Activated naive CD8-positive, alpha-beta T cell treated with anti-CD3 and anti-CD28 coated beads, Interleukin-2, amount 50 U/mL, for 16 hours (primary cell): Measurements from ENCODE around the gene NAA38.
"Not testable (repeated sequence)": the region's sequence is repeated elsewhere in the genome, so short reads cannot be mapped to it uniquely, and the experiment has no call there.

Source experiments
- DNase-seq: peaks from one replicate; pipeline ENCODE4 v3.0.0-alpha.2; 2020; ENCODE audit warnings: low read depth, low spot score

The NAA38 gene

GRCh38 chr17:7824021-7824924, 33.1 kb downstream of the NAA38 start:
- DNase-seq: no peak

GRCh38 chr17:7823581-7824001, 33.8 kb downstream of the NAA38 start:
- no peak for DNase-seq

GRCh38 chr17:7822126-7822525, 35.2 kb downstream of the NAA38 start:
- no peak for DNase-seq

GRCh38 chr17:7820231-7820630, 37.1 kb downstream of the NAA38 start:
- no peak for DNase-seq

GRCh38 chr17:7818746-7819645, 38.4 kb downstream of the NAA38 start:
- DNase-seq: no peak

- no peak for DNase-seq
Measured at GRCh38 chr17:7818026-7818425, 39.3 kb downstream of the NAA38 start.

- DNase-seq: no peak
Measured at GRCh38 chr17:7817643-7817964, 39.8 kb downstream of the NAA38 start.

- no peak for DNase-seq
Measured at GRCh38 chr17:7816926-7817642, 40.3 kb downstream of the NAA38 start.

- DNase-seq: no peak
Measured at GRCh38 chr17:7814969-7815368, 42.4 kb downstream of the NAA38 start.

GRCh38 chr17:7811251-7811650, 46.1 kb downstream of the NAA38 start:
- DNase-seq: no peak

GRCh38 chr17:7809791-7810343, 47.5 kb downstream of the NAA38 start:
- DNase-seq: not testable (repeated sequence)

GRCh38 chr17:7809086-7809790, 48.1 kb downstream of the NAA38 start:
- DNase-seq: no peak

GRCh38 chr17:7807206-7807605, 50.2 kb downstream of the NAA38 start:
- no peak for DNase-seq
